ENCODE measurements around the gene OR1K1. TPM values are rescaled to one million over a fixed set of nuclear protein-coding genes. Genes with fewer than 3 reads are reported as not detected.

OR1K1 gene
- polyA plus RNA-seq, 2 of the 4 experiments (the other 2 are of a cell fraction), result not detected

- FAIRE-seq, result no peak
These were observed 44.2 kb downstream of the OR1K1 start for GRCh38 chr9:122844137-122844536.

DNA sequence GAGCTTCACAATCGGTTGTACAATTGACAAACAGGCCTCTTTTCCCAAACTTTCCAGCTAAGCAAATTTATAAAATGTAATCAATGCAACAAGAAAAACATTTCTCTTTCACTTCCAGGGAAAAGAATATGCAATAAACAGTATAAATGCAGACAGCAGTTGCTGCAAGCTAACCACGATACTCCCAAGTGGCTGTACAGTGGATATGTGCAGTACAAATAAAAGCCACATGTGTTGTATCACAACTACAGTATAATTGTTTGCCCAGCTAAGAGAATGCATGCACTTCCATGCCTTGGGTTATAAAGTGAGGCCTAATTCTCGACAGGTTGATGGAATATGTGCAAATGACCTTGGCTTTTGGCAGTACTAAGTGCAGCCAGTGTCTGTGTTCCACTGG, 45.2 kb downstream of the OR1K1 start:
- POLR2A ChIA-PET, result no interaction called here
- no peak for TF ChIP-seq ZNF302 (CRISPR knock-in tag; IDR thresholded peaks at IDR 0.05)
- no peak for TF ChIP-seq MAFK (IDR thresholded peaks at IDR 0.05; ENCODE audit: partially characterized antibody)
- no peak for TF ChIP-seq PHF8 (IDR thresholded peaks at IDR 0.05; ENCODE audit: borderline replicate concordance, low read depth)
- no peak for TF ChIP-seq FOSL2 (IDR thresholded peaks at IDR 0.05)
- TF ChIP-seq FOSL2 (CRISPR knock-in tag; IDR thresholded peaks at IDR 0.05), result no peak
- no peak for TF ChIP-seq ZFP36 (IDR thresholded peaks at IDR 0.05; ENCODE audit: borderline replicate concordance, partially characterized antibody)
- TF ChIP-seq RARB (CRISPR knock-in tag; IDR thresholded peaks at IDR 0.05), result no peak
- no peak for TF ChIP-seq JUNB (IDR thresholded peaks at IDR 0.05)
- no peak for TF ChIP-seq EHF (CRISPR knock-in tag; IDR thresholded peaks at IDR 0.05)
- TF ChIP-seq, protein P1, sequence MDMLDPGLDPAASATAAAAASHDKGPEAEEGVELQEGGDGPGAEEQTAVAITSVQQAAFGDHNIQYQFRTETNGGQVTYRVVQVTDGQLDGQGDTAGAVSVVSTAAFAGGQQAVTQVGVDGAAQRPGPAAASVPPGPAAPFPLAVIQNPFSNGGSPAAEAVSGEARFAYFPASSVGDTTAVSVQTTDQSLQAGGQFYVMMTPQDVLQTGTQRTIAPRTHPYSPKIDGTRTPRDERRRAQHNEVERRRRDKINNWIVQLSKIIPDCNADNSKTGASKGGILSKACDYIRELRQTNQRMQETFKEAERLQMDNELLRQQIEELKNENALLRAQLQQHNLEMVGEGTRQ (IDR thresholded peaks at IDR 0.05), result no peak
- TF ChIP-seq TFCP2L1 (CRISPR knock-in tag; IDR thresholded peaks at IDR 0.05), result no peak
- TF ChIP-seq, protein P2, sequence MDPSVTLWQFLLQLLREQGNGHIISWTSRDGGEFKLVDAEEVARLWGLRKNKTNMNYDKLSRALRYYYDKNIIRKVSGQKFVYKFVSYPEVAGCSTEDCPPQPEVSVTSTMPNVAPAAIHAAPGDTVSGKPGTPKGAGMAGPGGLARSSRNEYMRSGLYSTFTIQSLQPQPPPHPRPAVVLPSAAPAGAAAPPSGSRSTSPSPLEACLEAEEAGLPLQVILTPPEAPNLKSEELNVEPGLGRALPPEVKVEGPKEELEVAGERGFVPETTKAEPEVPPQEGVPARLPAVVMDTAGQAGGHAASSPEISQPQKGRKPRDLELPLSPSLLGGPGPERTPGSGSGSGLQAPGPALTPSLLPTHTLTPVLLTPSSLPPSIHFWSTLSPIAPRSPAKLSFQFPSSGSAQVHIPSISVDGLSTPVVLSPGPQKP (IDR thresholded peaks at IDR 0.05; ENCODE audit: low read depth, low read length), result no peak
- no peak for TF ChIP-seq RNF2 (IDR thresholded peaks at IDR 0.05; ENCODE audit: borderline replicate concordance, low read depth)
- no peak for TF ChIP-seq MYC (IDR thresholded peaks at IDR 0.05; ENCODE audit: borderline replicate concordance, low read length)
- no peak for TF ChIP-seq HOXB13 (CRISPR knock-in tag; IDR thresholded peaks at IDR 0.05; ENCODE audit: low read depth)
- no peak for TF ChIP-seq GATA3 (IDR thresholded peaks at IDR 0.05; ENCODE audit: borderline replicate concordance)
- TF ChIP-seq CHD4 (IDR thresholded peaks at IDR 0.05; ENCODE audit: borderline replicate concordance), result no peak

More at GRCh38 chr9:122844137-122844536, 44.2 kb downstream of the OR1K1 start:
- no peaks in the 10 kb centered on the region for H3K9me3 ChIP-seq
- 91% methylated on average over 1 of the region's 1 CpG for WGBS (ENCODE audit: missing lambda C conversion rate)
- no peaks in the 10 kb centered on the region for H3K4me1 ChIP-seq
- CTCF ChIA-PET, result interaction anchor here (0.6 to 1.1 kb wide), 2 partner anchors 11 to 15 kb away, joined by 3 to 6 read pairs; no protein-coding TSS in a partner anchor
- H3K4me2 ChIP-seq, result no peak overlapping the region
- POLR2A ChIA-PET, result no interaction called here
- H3K4me3 ChIP-seq, result no peak overlapping the region
- ATAC-seq, result no peak
- no peak overlapping the region for H3K27ac ChIP-seq
- no peak for TF ChIP-seq POLR2A (IDR thresholded peaks at IDR 0.05; ENCODE audit: low read length)
- no peak for TF ChIP-seq SREBF2 (IDR thresholded peaks at IDR 0.05)
- no peak for TF ChIP-seq ZC3H11A (IDR thresholded peaks at IDR 0.05)
- no peak for TF ChIP-seq RNF2 (IDR thresholded peaks at IDR 0.05; ENCODE audit: borderline replicate concordance, low read depth)
- TF ChIP-seq JUN (IDR thresholded peaks at IDR 0.05), result no peak
- no peak for TF ChIP-seq CHD2 (IDR thresholded peaks at IDR 0.05; ENCODE audit: low read length, partially characterized antibody)
- TF ChIP-seq EHMT2 (IDR thresholded peaks at IDR 0.05; ENCODE audit: low read depth), result no peak
- TF ChIP-seq HDAC2 (IDR thresholded peaks at IDR 0.05), result no peak
- TF ChIP-seq, protein P3, sequence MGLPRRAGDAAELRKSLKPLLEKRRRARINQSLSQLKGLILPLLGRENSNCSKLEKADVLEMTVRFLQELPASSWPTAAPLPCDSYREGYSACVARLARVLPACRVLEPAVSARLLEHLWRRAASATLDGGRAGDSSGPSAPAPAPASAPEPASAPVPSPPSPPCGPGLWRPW (IDR thresholded peaks at IDR 0.05), result no peak
- TF ChIP-seq POLR2AphosphoS2 (conservative IDR thresholded peaks at IDR 0.05; ENCODE audit: low read length), result no peak
- no peak for TF ChIP-seq NR3C1 (IDR thresholded peaks at IDR 0.05)
- DNase-seq (ENCODE audit: low read depth in 1 of 2, low spot score in 1 of 2), result no peak

More for the DNA sequence above, 45.2 kb downstream of the OR1K1 start:
- Histone ChIP-seq H3K4me3 (no peak overlapping the region), H3K4me1 (no peaks in the 10 kb centered on the region), H3K27ac (no peak overlapping the region), H3K9me3 (no peaks in the 10 kb centered on the region), H3K4me2 (no peak overlapping the region)
- FAIRE-seq (no peak), ATAC-seq (no peak), DNase-seq (ENCODE audit: low read depth in 1 of 2, low spot score in 1 of 2) (no peak)
- WGBS (ENCODE audit: missing lambda C conversion rate), result 92% methylated on average over 3 of the region's 3 CpGs
- CTCF ChIA-PET, result interaction anchor here (0.8 kb wide), 1 partner anchor 9 kb away, joined by 3 read pairs; no protein-coding TSS in a partner anchor

Data from A549 (cell line).